Posterior vena cava (tissue), 2 donors: ENCODE data around the gene TSSK2. TPM values are rescaled to one million over a fixed set of nuclear protein-coding genes. Genes with fewer than 3 reads are reported as not detected.
"Not testable (repeated sequence)": the region's sequence is repeated elsewhere in the genome, so short reads cannot be mapped to it uniquely, and the experiment has no call there.

Experiments
- DNase-seq: peaks from one replicate; pipeline ENCODE4 v3.0.0-alpha.2; 2020; ENCODE audit warnings: low spot score
- intact Hi-C, 2 donors: fragments of 100-400 bp; cut with DNase I; formaldehyde crosslinking; loops; one replicate each; pipeline versions ENCODE4 v1.14.1 to v1.14.2; 2022 to 2023
- total RNA-seq, 2 donors: library from RNA; stranded (reverse); fragmentation: NEBNext Ultra II Directional; extraction: Animal tissue kit (Norgen Biotek cat#: 25700); gene quantifications; one replicate each; pipeline ENCODE4 v1.2.1, GENCODE V29; 2021
- donor health status: DM: yes; HTN: yes; CAD: no.
- donor health status: DM: yes; HTN: yes; CAD: no.

TSSK2 gene
- total RNA-seq, 2 donors from 2014 or later, result not detected

DNA sequence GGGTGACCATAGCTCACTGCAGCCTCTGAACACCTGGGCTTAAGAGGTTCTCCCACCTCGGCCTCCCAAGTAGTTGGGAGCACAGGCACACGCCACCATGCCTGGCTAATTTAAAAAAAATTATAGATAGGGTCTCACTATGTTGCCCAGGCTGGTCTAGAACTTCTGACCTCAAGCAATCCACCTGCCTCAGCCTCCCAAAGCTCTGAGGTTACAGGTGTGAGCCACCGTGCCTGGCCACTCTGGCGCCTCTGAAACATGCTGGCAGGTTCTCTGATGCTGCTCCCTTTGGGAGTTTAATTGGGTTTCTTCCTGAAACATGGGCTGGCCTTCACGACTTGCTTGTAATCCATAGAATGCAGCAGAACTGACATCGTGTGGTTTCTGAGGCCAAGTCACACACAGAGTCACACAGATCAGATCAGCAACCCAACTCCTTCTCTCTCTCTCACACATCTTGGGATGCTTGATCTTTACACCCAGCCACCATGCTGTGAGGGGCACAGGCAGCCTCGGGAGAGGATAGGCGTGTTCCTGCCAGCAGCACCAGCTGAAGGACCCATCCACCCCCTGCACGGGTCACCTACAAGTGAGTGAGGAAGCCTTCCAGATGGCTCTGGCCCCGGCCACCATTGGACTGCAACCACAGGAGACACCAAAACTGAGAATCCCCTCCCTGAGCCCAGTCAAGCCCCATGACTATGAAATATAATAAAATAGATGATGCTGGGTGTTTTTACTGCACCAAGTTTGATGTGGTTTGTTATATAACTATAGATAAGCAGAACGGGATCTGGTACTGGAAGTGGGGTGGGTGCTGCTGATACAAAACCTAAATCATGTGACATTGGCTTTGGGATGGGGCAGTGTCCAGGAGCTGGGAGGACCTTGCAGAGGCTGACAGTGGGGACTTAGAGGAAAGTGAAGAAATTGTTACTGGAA, 22.1 kb downstream of the TSSK2 start:
- intact Hi-C loops, result no loop called here

DNA sequence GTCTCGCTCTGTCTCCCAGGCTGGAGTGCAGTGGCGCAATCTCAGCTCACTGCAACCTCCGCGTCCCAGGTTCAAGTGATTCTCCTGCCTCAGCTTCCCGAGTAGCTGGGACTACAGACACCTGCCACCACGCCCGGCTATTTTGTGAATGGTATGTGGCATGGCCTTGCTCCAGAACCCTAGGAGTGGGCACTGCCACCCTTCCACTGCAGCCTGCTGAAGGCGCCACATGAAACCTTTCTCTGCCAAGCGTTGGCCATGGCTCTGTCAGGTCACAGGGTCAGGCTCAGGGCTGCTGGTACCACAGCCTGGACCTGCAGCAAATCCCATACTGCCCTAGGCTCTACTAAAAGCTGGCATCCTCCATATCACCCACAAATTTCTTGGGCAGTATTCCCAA, 25.0 kb downstream of the TSSK2 start:
- intact Hi-C loops, DNase-seq: not testable (repeated sequence)

More for the DNA sequence above, 22.1 kb downstream of the TSSK2 start:
- DNase-seq, result no peak

DNA sequence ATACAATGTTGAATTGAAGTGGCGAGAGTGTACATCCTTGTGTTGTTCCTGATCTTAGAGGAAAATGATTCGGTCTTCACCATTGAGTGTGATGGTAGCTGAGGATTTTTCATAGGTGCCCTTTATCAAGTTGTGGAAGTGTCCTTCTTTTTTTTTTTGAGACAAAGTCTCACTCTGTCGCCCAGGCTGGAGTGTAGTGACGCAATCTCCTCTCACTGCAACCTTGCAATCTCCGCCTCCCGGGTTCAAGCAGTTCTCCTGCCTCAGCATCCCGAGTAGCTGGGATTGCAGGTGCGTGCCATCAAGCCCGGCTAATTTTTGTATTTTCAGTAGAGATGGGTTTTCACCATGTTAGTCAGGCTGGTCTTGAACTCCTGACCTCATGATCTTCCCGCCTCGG, 27.5 kb downstream of the TSSK2 start:
- DNase-seq, intact Hi-C loops: not testable (repeated sequence)

DNA sequence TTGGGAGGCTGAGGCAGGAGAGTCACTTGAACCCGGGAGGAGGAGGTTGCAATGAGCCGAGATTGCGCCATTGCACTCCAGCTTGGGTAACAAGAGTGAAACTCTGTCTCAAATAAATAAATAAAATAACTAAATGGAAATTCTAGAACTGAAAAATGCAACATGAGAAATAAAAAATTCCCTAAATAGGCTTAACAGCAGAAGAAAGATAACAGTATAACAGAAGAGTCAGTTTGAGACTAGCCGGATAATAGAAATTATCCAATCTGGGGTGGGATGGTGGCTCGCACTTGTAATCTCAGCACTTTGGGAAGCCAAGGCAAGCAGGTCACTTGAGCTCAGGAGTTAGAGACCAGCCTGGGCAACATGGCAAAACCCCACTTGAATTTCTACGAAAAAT, 33.3 kb downstream of the TSSK2 start:
- DNase-seq, result no peak
- intact Hi-C loops, result no loop called here

DNA sequence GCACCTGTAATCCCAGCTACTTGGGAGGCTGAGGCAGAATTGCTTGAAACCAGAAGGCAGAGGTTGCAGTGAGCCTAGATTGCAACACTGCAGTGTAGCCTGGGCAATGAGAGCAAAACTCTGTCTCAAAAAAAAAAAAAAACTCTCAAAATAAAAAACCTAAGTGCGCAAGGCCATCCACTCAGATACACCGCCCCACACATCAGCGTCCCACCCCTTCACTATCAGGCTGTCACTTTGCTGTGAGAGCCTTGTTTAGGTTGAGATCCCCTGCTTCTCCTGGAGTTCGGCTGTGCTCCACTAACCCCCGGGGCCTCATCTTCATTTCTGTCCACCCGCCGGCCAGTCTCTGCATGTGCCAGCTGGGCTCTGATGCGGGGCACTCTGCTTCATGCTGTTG, 35.3 kb downstream of the TSSK2 start:
- intact Hi-C loops, result no loop called here
- no peak for DNase-seq

DNA sequence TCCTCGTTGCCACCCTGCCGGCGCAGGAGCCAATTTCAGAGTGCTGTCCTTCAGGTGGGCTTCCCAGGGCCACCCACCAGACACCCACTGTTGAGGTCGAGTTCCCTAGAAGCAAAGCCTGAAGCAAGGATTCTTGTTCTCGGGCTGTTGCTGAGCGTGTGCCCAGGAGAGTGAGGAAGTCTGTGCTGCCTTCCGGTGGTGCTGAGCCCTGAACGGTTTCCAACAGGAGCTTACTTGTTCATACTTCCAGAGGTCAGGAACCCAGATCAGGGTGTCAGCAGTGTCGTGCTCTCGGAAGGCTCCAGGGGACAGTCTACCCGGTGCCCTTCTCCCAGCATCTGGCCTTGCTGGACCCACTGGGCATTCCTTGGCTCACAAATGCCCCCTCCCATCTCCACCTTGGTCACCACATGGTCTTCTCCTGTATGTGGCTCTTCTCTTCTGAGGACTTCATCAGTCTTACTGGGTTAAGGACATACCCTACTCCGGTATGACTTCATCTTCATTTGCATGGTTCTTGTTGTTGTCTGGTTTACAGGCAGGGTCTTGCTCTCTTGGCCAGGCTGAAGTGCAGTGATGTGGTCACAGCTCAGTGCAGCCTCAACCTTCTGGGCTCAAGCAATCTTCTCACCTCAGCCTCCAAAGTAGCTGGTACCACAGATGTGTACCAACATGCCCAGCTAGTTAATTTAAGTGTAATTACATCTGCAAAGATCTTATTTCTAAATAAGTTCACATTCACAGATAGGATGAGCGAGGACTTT, 36.2 kb downstream of the TSSK2 start:
- no peak for DNase-seq
- intact Hi-C loops, result no loop called here

DNA sequence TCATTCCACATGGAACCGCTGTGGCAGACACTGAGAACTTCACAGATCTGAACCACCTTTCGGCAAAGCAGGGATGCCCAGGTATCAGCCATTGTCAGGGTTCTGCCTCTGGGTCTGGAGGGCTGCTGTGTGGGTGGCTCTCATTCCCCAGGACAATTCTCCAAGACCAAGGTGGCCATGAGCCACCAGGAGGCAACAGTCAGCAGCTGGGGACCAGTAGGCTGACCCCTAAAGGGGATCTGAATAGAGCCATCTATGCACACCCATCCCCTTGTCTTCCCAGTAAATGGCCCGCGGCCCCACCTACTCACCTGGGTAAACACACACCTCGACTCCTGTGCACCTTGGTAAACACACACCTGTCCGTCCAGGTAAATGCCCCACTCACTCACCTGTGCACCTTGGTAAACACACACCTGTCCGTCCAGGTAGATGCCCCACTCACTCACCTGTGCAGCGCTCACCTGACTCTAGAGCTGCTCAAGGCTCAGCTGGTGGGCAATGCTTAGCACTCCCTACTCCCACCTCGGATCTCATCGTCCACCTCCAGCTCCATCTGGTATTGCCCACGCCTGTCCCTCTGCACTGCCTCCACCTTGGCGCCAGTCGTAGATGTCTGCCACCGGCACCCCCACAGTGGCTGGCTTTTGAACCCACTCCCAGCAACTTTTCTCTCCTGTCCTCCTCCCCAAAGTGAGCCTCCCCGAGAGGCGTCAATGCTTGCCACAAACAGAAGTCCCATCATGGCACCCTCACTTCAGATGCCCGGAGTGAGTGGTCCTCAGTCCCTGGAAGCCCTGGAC, 37.2 kb downstream of the TSSK2 start:
- intact Hi-C loops, result no loop called here
- DNase-seq, result no peak

DNA sequence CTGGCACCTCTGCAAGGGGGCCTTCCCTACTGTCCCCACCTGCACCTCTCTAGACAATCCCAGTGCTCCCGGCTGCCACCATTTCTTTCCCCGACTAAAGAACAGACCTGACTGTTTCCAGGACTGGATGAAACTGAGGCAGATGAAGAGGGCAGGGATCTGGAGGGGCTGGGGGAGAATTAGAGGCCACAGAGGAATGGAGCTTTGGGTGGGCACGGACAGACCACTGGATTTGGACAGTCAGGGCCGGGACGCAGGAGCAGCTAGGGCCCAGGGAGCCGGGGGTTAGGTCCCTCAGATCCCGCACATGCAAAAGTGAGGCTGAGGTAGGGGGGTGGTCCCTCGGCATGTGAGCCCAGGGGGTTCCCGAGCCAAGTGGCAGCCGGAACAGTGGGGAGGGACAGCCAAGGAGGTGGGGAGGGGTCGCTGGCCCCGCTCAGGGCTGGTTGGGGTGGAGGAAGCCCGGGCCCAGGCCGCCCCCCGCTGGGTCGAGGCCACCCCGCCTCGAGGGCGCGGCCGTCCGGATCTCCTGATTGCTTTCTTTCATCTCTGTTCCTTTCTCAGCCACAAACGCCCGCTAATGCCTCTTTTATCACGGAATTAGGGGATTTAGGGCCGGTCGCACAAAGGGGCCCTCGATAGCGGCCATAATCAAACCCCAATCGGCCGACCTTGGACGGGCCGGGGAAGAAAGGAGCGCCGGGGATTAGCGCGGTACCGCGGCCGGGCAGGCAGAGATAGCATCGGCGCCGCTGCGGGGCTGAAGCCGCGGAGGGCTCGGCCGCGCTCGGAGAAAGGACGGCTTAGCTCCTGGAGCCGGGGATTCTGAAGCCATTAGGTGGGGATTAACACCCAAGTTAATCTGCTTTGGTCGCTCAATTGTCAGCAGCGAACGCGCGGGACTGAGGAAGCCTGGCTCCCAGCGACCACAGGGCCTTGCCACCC, 38.2 kb downstream of the TSSK2 start:
- no peak for DNase-seq
- intact Hi-C loops, result no loop called here

DNA sequence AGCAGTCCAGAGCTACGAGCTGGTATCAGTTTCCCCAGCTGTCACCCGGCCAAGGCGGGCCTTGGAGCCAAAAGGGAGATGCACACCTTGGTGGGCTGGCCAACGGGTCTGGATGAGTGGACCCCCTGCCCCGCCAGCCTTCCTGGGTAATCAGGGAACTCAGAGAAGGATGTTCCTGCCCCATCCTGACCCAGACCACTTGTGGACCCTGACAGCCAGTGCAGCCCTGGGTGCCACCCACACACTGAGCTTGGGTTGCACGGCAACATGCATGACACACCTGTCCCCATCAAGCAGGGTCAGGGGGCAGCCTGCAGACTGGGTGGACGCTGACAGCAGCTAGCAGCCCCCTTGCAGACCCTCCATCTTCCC, 38.8 kb downstream of the TSSK2 start:
- DNase-seq, result no peak
- intact Hi-C loops, result no loop called here

DNA sequence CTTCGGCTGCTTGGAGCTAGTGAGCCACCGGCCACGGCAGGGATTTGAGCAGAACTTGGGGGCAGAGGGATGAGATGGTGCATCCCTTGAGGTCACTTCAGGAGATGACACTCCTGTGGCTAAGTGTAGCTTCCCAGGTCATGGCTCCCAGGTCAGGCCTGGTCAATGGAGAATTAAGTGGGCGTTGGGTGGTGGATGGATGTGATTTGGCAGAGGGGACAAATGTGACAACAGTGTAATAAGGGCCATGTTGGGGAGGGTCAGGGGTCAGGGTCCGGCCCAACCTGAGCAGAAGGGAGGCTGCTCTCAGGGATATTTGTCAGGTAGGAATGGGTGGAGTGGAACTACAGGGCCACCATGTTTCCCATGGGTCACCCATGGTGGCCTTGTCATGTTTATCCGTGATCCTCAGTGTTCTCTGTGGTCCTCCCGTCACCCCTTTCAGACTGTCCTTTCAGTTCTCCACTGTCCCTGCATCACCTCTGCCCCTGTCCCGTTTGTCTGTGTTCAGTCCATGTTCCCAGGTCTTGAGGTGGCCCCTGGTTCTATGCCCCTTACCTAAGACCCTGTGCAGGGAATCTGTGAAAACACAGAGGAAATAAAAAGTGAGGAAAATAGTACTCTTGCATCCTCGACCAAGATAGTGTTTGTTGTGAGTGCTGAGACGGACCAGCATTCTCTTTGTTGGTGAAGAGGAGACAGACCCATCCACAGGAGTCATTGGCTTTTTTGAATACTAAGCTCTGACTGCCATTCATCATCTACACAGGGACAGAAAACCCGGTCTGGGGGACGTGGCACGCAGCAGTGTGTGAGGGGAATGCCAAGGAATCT, 41.3 kb downstream of the TSSK2 start:
- intact Hi-C loops, result no loop called here
- no peak for DNase-seq

DNA sequence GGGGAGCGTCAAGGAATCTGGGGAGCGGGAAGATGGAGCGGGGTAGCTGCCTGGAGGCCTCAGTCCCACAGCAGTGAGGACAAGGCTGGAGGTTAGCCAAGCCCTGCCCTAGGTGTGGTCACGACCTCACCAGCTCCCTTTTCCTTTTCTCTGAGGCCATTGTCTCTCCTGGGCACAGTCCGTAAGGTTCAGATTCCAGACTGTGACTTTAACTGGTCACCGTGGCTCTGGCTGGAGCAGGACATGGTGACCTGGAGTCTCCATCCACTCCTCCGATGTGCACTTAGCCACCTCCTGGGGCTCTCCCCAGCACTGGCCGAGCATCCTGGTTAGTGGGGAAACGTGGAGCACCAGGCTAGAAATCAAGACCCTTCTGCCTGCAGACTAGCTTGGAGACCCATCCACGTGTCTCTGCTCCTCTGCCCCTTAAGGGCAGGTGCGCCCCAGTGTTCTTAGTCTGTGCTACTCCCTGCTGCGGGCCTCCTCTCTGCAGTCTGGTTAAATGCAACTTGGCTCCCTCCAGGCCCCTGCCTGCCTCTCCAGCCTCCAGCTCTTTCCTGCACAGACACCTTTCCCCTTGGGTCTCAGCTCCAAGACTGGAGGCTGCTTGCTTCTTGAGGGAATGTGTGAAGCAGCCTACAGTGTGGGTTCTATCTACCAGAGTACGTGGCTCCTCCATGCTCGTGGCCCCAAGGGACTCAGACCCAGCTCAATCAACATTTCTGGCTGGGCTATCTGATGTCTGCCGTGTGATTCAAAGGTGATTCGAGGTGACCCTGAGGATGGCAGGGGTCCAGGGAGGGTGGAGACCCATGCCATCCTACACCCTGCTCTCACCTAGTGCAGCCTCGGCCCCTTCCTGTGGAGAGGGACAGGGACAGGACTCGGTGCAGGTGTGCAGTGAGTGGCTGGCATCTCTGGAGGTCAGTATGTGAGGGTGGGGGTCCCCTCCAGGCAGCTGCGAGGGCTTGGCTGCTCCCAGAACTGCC, 42.2 kb downstream of the TSSK2 start:
- DNase-seq, result no peak

DNA sequence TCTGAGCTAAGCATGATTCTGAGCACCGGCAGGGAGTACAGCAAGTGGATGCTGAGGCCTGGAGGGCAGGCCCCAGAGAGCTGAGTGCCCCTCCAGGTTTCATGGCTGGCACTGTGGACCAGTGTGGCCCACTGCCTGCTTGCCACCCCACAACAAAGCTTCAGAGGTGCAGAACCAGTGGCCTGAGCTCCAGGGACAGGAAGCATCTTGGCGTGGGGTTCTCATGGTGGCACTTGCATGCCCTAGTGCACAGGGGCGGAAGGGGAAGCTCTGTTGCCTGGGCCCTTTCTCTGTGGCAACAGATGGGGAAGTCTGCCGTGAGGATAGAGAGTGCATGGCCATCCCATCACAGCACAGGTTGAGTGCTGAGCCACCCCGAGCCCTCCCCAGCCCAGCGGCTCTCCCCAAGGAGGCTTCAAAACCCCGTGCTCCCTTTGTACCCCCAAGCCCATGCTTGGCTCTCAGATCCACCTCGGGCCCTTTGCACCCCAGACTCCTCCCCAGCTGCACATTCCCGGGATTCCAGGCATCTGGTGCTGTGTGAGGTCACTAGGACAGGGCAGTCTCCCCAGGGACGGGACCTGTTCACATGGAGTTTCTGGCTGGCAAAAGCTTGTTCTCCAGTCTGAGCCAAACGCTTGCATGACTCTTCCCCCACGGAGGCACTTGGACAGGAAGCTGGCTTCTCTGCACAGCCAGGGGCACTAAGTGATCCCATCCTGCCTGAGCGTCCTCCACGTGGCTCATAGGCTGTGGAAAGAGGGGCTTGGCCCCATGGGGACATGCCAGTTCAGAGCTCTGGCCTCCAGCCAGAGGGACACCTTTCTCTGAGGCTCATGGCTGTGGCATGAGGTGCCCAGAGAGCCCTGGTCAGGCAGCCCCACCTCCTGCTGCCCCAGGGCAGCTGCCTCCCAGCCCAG, 43.3 kb downstream of the TSSK2 start:
- DNase-seq, result no peak
- intact Hi-C loops, result loop anchor here in 1 of 2 donors (5.0 kb wide), 1 partner anchor 1182 kb away; no protein-coding TSS in a partner anchor

More for the DNA sequence above, 42.2 kb downstream of the TSSK2 start:
- intact Hi-C loops, result no loop called here

DNA sequence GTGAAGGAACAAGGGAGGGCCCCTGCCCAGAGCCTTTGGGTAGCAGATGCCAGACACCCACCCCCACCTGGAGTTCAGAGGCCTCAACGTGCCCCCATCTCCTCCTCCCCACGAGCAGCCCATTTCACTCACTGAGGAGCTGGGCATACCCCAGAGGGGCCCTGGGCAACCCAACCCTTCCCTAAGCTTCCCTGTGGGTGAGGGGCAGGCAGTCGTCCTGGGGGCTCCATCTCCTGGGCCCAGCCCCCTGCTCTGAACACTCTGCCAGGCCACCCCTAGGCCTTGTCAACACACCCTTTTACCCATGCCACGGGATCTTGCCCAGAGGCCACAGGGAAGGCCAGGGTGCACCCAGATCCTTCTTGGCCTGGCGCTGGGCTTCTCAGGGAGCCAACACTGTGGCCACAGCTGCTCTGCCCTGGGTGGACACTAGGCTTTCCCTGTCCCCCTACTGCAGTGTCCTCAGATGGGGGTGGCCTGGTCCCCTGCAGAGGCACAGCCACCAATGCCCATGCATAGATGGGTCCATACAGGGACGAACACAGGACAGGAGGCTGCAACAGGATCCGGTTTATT, 44.0 kb downstream of the TSSK2 start:
- intact Hi-C loops, result loop anchor here in 1 of 2 donors (5.0 kb wide), 1 partner anchor 1183 kb away; no protein-coding TSS in a partner anchor
- DNase-seq, result no peak

DNA sequence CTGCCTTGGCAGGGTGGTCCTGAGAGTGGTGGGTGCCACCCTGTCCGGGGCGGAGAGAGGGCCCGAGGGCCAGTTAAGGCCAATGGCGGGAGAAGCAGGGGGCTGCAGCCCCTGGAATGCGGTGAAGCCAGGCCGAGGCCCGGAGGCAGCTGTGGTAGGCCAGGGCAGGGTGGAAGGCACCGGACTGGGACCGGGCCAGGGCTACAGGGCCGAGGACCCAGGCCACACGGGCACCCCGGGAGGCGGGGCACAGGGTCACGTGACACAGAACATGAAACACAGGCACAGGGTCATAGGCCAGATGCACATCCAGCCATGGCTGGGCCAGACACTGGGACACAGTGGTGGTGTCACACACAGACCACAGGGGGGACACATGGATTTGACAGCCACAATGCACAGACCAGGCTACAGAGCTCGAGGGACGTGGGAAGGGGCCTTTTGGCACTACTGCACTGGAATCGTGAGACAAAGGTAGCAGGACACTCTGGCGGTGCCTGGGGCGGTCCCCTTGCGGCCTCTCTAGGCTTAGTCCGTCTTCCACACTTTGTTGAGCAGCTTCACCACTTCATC, 44.6 kb downstream of the TSSK2 start:
- DNase-seq, result no peak
- intact Hi-C loops, result loop anchor here in 1 of 2 donors (5.0 kb wide), 1 partner anchor 1183 kb away; no protein-coding TSS in a partner anchor
